Sigmoid colon (tissue), 4 donors: Measurements from ENCODE around the gene HEXD.
"Not testable (repeated sequence)": the region's sequence is repeated elsewhere in the genome, so short reads cannot be mapped to it uniquely, and the experiment has no call there.

Experiments used
- CTCF ChIP-seq, 4 experiments: fragments of 450-650 bp in 3 of 4; fragments of 200-600 bp in 1 of 4; IDR thresholded peaks; one replicate each; pipeline ENCODE4 v1.5.1; 2016 to 2019; ENCODE audit warnings: antibody characterized with exemption in 4 of 4, mild to moderate bottlenecking in 3 of 4, moderate library complexity in 2 of 4
- EP300 ChIP-seq, 4 donors: sonication (generic); formaldehyde crosslinking; IDR thresholded peaks; one replicate each; pipeline ENCODE4 v1.6.1; 2017; ENCODE audit warnings: antibody characterized with exemption in 4 of 4
- POLR2A ChIP-seq, 2 donors: fragments of 450-650 bp; IDR thresholded peaks; one replicate each; pipeline ENCODE4 v1.6.1; 2016; ENCODE audit warnings: antibody characterized with exemption in 2 of 2, mild to moderate bottlenecking in 2 of 2, moderate library complexity in 2 of 2
- POLR2AphosphoS5 ChIP-seq, 4 donors: sonication (generic); formaldehyde crosslinking; IDR thresholded peaks; one replicate each; pipeline ENCODE4 v1.6.1; 2017; ENCODE audit warnings: antibody characterized with exemption in 4 of 4

GRCh38 chr17:82382220-82382932, 35.8 kb upstream of the HEXD start:
- TF ChIP-seq EP300, CTCF, POLR2A, POLR2AphosphoS5 (IDR thresholded peaks at IDR 0.05): not testable (repeated sequence)
